HepG2 (cell line): ENCODE data around the gene SDCCAG8. TPM values are rescaled to one million over a fixed set of nuclear protein-coding genes. Genes with fewer than 3 reads are reported as not detected.

Source experiments
- ATAC-seq: fragments of 200-7000 bp; cut with Tn5 transposase; 3 replicates; pipeline ENCODE4 v1.9.1; 2020; ENCODE audit warnings: mild to moderate bottlenecking, moderate library complexity
- BruUV-seq: library from RNA; stranded (reverse); fragments of 400-500 nt; replicated peaks from 2 replicates; lab custom pipeline; 2021; lab: Mats Ljungman, UMichigan
- CTCF ChIA-PET: fragments of 300-600 bp; formaldehyde crosslinking; extraction: SDS; loops from one replicate; lab custom pipeline; 2021; ENCODE audit warnings: low total read pairs, inconsistent platforms, low intra/inter-chr PET ratio; lab: Yijun Ruan, JAX
- POLR2A ChIA-PET: fragments of 350-600 bp; sonication (Branson Sonifier 250); formaldehyde crosslinking; loops from one replicate; lab custom pipeline; 2020; ENCODE audit warnings: antibody characterized with exemption, inconsistent platforms; lab: Yijun Ruan, JAX
- DNase-seq: peaks from one replicate; pipeline ENCODE4 v3.0.0-alpha.2; 2015; ENCODE audit warnings: low spot score
- FAIRE-seq: peaks from 3 replicates; lab custom pipeline; 2011; peaks lifted over from hg19 to GRCh38; lab: Jason Lieb, UNC
- H2AFZ ChIP-seq: one replicate; pipeline ENCODE4 v1.6.1; 2011; ENCODE audit warnings: low read length, inconsistent platforms
- H3K27ac ChIP-seq: fragments of 300-600 bp; 3 replicates; pipeline ENCODE4 v1.8.0; 2011; ENCODE audit warnings: mixed run types, mild to moderate bottlenecking, mixed read lengths, low read length, inconsistent platforms; ENCODE audit not compliant: insufficient read depth; ENCODE audit errors: extremely low read length
- H3K27me3 ChIP-seq, 2 experiments: fragments of 200-600 bp in 1 of 2; 2 replicates in 1 of 2; 3 replicates in 1 of 2; pipeline versions ENCODE4 v1.6.0 to v1.8.0; 2011; ENCODE audit warnings: low read length in 2 of 2, mild to moderate bottlenecking in 2 of 2, moderate library complexity in 2 of 2, inconsistent platforms in 1 of 2; ENCODE audit not compliant: insufficient read depth in 2 of 2, control insufficient read depth in 1 of 2
- H3K36me3 ChIP-seq, 2 experiments: fragments of 200-600 bp in 1 of 2; replicated peaks in 1 of 2; 2 replicates in 1 of 2; 3 replicates in 1 of 2; pipeline versions ENCODE4 v1.5.1 to v1.8.0; 2011; ENCODE audit warnings: low read length in 2 of 2, inconsistent platforms in 1 of 2; ENCODE audit not compliant: insufficient read depth in 2 of 2, control insufficient read depth in 1 of 2
- H3K4me1 ChIP-seq: 2 replicates; pipeline ENCODE4 v1.5.1; 2012; ENCODE audit warnings: low read length, inconsistent platforms; ENCODE audit not compliant: insufficient read depth
- H3K4me2 ChIP-seq: 2 replicates; pipeline ENCODE4 v1.6.0; 2011; ENCODE audit warnings: low read depth, low read length, inconsistent platforms
- H3K4me3 ChIP-seq, 3 experiments: fragments of 200-600 bp in 1 of 3; sonication (generic), shearing (Covaris generic) in 1 of 3; replicated peaks in 1 of 3; 2 replicates each; pipeline ENCODE4 v1.5.1; 2011 to 2016; ENCODE audit warnings: low read length in 3 of 3, inconsistent platforms in 2 of 3, low read depth in 2 of 3, mild to moderate bottlenecking in 2 of 3, control low read depth in 1 of 3, mixed read lengths in 1 of 3; ENCODE audit not compliant: insufficient read depth in 1 of 3
- H3K79me2 ChIP-seq: one replicate; pipeline ENCODE4 v1.6.1; 2011; ENCODE audit warnings: low read length, inconsistent platforms; ENCODE audit not compliant: insufficient read depth
- H3K9ac ChIP-seq: 2 replicates; pipeline ENCODE4 v1.6.0; 2011; ENCODE audit warnings: mild to moderate bottlenecking, low read depth, low read length, inconsistent platforms; ENCODE audit not compliant: insufficient read depth
- H3K9me3 ChIP-seq: 2 replicates; pipeline ENCODE4 v1.5.1; 2012; ENCODE audit warnings: mild to moderate bottlenecking, low read length
- H4K20me1 ChIP-seq: 2 replicates; pipeline ENCODE4 v1.6.0; 2011; ENCODE audit warnings: inconsistent platforms, mild to moderate bottlenecking, low read length, moderate library complexity; ENCODE audit not compliant: insufficient read depth
- FIP1L1 ChIP-seq: fragments of 200-400 bp; formaldehyde crosslinking; IDR thresholded peaks from 2 replicates; pipeline ENCODE4 v1.6.1; 2018; ENCODE audit warnings: low read depth, mild to moderate bottlenecking, low read length, moderate library complexity, borderline replicate concordance; ENCODE audit not compliant: insufficient read depth
- KDM4B ChIP-seq: sonication (generic); formaldehyde crosslinking; IDR thresholded peaks from 2 replicates; pipeline ENCODE4 v1.4.0; 2020; ENCODE audit warnings: missing genetic modification reagents
- KLF16 ChIP-seq, 2 experiments: sonication (generic) in 1 of 2; formaldehyde crosslinking in 1 of 2; IDR thresholded peaks; 2 replicates each; pipeline versions ENCODE4 v1.6.1 to v1.8.0; 2016 to 2023; ENCODE audit warnings: missing genetic modification reagents in 2 of 2, missing compliant biosample characterization in 1 of 2
- KMT2A ChIP-seq: sonication (generic); formaldehyde crosslinking; IDR thresholded peaks from 2 replicates; pipeline ENCODE4 v1.4.0; 2020; ENCODE audit warnings: missing genetic modification reagents
- MYC ChIP-seq: sonication (generic); formaldehyde crosslinking; IDR thresholded peaks from 2 replicates; pipeline ENCODE4 v1.9.0; 2021; ENCODE audit warnings: missing genetic modification reagents, borderline replicate concordance
- TMF1 ChIP-seq: sonication (generic); formaldehyde crosslinking; IDR thresholded peaks from 2 replicates; pipeline ENCODE4 v1.8.1; 2022; ENCODE audit warnings: low read depth, missing genetic modification reagents
- ZNF468 ChIP-seq: sonication (generic); formaldehyde crosslinking; IDR thresholded peaks from 2 replicates; pipeline ENCODE4 v1.8.0; 2022; ENCODE audit warnings: mild to moderate bottlenecking, moderate library complexity, missing genetic modification reagents
- ZNF878 ChIP-seq: sonication (generic); formaldehyde crosslinking; IDR thresholded peaks from 2 replicates; pipeline ENCODE4 v1.8.1; 2023; ENCODE audit warnings: mild to moderate bottlenecking, missing genetic modification reagents, moderate library complexity
- WGBS: methylation state at CpG from one replicate; pipeline ENCODE4 v1.1.6; 2017; ENCODE audit warnings: low lambda C conversion rate; 5-methylcytosine and 5-hydroxymethylcytosine counted together
- in situ Hi-C: cut with HindIII; loops from 2 replicates; pipeline ENCODE4 v1.10.0; 2017; ENCODE audit warnings: low pct_unique_long_range_greater_than_20kb; ENCODE audit not compliant: extremely low pct_ligation_motif_present
- intact Hi-C: fragments of 100-400 bp; cut with micrococcal nuclease; formaldehyde crosslinking; loops from one replicate; pipeline ENCODE4 v1.10.0; 2022; ENCODE audit not compliant: unreplicated experiment
- polyA plus RNA-seq, 8 experiments: library from polyadenylated mRNA; depleted of rRNA in 3 of 8; stranded (reverse) in 7 of 8; unstranded in 1 of 8; fragments of >200 nt; fragmentation: Illumina TruSeq in 4 of 8; extraction: Trizol in 4 of 8; gene quantifications; 2 replicates each; pipeline versions ENCODE4 v1.2.1 to v1.2.3, GENCODE V29; 2011 to 2016; ENCODE audit warnings: low read depth in 4 of 8, missing spikeins in 1 of 8, mixed read lengths in 1 of 8; ENCODE audit not compliant: insufficient read depth in 1 of 8
- total RNA-seq, 5 experiments: library from RNA; depleted of rRNA; stranded (reverse); fragments of >200 nt; fragmentation: Illumina TruSeq; extraction: Trizol; gene quantifications; 2 replicates each; pipeline ENCODE4 v1.2.3, GENCODE V29; 2016; ENCODE audit warnings: low read depth in 1 of 5

SDCCAG8 gene
- total and polyA plus RNA-seq, 2 of the 13 experiments (the other 11 are each of a cell fraction or from before 2014, with no cell fraction given), result 9.5 to 13.4 TPM

- H3K27ac ChIP-seq, result no peak overlapping the region
- H3K4me1 ChIP-seq, result no peaks in the 10 kb centered on the region
- DNase-seq, result no peak
- CTCF ChIA-PET, result no interaction called here
- no peak overlapping the region for H3K9ac ChIP-seq
- no peak overlapping the region for H3K4me3 ChIP-seq
- H3K9me3 ChIP-seq, result no peaks in the 10 kb centered on the region
- H3K4me2 ChIP-seq, result no peak overlapping the region
- no peak overlapping the region for H2AFZ ChIP-seq
- 97% methylated on average over 7 of the region's 7 CpGs for WGBS
- POLR2A ChIA-PET, result no interaction called here
- no peak for ATAC-seq
- H4K20me1 ChIP-seq, result no peaks in the 10 kb centered on the region
- no peaks in the 10 kb centered on the region for H3K36me3 ChIP-seq
- no TSS peak for BruUV-seq
- no peaks in the 10 kb centered on the region for H3K27me3 ChIP-seq
- intact Hi-C loops, result no loop called here
- FAIRE-seq, result no peak
- no peaks in the 10 kb centered on the region for H3K79me2 ChIP-seq
- TF ChIP-seq TMF1 (CRISPR knock-in tag), result no peak
- TF ChIP-seq KLF16 (CRISPR knock-in tag; IDR thresholded peaks at IDR 0.05), result no peak
- no peak for TF ChIP-seq FIP1L1
- TF ChIP-seq KDM4B (CRISPR knock-in tag), result no peak
- no peak for TF ChIP-seq MYC (CRISPR knock-in tag)
- no peak for TF ChIP-seq ZNF878 (CRISPR knock-in tag)
- TF ChIP-seq ZNF468 (CRISPR knock-in tag), result no peak
- TF ChIP-seq KMT2A (CRISPR knock-in tag), result no peak
- in situ Hi-C loops, result no loop called here
These were observed 164.4 kb downstream of the SDCCAG8 start for GRCh38 chr1:243420016-243420945.
